ENCODE measurements around the gene SAAL1.

The SAAL1 gene

DNA sequence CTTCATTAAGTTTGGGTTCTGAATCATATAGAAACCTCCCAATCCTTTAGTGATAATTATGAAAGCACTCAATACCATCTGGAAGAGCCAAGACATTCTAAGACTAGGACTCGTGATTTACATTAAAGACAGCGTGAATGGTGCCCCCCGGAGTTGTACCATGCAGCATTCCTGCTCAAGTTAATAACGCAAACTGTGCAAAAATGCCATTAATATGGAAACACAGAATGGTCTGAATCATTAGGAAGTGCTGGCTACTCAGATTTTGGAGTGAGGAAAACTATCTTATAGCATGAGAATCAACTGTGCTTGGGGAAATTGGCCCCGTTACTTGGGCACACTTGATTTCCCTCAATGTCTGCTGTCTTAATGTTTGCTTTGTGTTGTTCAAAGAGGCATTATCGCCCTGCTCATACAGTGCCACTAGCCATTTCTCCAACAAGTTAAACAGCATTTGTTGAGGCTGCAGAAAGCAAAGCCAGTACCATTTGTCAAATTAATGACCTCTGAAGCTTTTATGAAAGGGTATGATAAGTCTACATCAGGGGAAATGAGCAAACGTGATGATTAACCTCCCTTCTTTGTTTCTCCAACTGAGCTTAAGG, 41.3 kb downstream of the SAAL1 start:
- H3K27ac ChIP-seq: peak overlapping the region; percentile 90
- H3K4me3 ChIP-seq (ENCODE audit: low read depth, low read length): peak overlapping the region; percentile 15
- TF ChIP-seq, protein P1, sequence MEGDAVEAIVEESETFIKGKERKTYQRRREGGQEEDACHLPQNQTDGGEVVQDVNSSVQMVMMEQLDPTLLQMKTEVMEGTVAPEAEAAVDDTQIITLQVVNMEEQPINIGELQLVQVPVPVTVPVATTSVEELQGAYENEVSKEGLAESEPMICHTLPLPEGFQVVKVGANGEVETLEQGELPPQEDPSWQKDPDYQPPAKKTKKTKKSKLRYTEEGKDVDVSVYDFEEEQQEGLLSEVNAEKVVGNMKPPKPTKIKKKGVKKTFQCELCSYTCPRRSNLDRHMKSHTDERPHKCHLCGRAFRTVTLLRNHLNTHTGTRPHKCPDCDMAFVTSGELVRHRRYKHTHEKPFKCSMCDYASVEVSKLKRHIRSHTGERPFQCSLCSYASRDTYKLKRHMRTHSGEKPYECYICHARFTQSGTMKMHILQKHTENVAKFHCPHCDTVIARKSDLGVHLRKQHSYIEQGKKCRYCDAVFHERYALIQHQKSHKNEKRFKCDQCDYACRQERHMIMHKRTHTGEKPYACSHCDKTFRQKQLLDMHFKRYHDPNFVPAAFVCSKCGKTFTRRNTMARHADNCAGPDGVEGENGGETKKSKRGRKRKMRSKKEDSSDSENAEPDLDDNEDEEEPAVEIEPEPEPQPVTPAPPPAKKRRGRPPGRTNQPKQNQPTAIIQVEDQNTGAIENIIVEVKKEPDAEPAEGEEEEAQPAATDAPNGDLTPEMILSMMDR (IDR thresholded peaks at IDR 0.05; ENCODE audit: low read depth, low read length): no peak
- H3K36me3 ChIP-seq: no peaks in the 10 kb centered on the region; the same call in 1 of the 2 replicates
- no peaks in the 10 kb centered on the region for H3K27me3 ChIP-seq (ENCODE audit: insufficient read depth, low read depth, severe bottlenecking)
- no peak for DNase-seq
- no peaks in the 10 kb centered on the region for H3K9me3 ChIP-seq (ENCODE audit: severe bottlenecking)

DNA sequence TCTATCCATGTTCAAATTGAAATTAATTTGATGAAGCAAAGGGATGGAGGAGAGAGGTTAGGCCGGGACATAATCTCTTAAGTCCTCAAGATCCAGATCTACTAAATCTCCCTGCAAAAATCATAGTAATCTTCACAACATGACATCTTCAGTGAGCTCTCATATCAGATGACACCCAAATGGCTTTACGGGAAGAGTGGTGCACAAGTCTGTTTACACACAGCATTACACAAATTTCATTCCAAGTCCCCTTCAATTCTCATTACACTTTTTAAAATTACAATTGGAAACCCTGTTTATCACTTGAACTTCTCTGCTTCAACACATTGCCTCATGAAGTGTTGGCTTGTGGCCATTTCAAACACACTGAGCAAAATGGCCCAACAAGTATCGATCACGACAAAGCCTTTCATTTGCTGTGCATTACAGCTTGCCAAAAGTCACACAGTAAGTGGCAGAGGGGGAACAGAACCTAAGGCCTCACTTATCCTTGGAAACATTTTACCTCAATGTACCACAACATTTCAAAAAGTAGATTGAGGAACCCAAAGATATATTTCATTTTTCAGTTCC, 41.9 kb downstream of the SAAL1 start:
- Histone ChIP-seq H3K4me3 (ENCODE audit: low read depth, low read length) (peak overlapping the region; percentile 15), H3K9me3 (ENCODE audit: severe bottlenecking) (no peaks in the 10 kb centered on the region), H3K36me3 (no peaks in the 10 kb centered on the region), H3K27ac (peak overlapping the region; percentile 90), H3K27me3 (ENCODE audit: insufficient read depth, low read depth, severe bottlenecking) (no peaks in the 10 kb centered on the region)
- peak; percentile 42 for DNase-seq
- TF ChIP-seq, protein P1 (IDR thresholded peaks at IDR 0.05; ENCODE audit: low read depth, low read length): no peak

DNA sequence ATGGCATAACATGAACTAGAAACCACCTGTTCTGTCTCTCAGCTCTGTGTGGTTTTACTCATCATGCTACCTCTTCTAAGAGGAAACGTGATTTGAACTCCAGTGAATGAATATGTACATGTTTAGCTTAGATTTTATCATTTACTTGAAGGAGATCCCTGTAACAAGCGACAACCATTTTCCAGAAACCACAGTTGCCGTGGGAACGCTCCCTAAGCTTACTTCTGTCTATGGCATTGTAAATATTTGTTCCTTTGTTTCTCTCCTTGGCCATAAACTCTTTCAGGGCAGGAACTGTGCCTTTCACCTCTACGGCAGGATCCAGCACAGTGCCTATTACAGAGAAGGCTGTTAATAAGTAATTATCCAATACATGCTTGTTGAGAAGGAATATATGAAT, 42.8 kb downstream of the SAAL1 start:
- no peak for DNase-seq
- H3K36me3 ChIP-seq: no peaks in the 10 kb centered on the region
- H3K4me3 ChIP-seq (ENCODE audit: low read depth, low read length): peak overlapping the region; percentile 4
- peaks cover 3% of the 10 kb centered on the region for H3K9me3 ChIP-seq (ENCODE audit: severe bottlenecking)
- TF ChIP-seq, protein P1 (IDR thresholded peaks at IDR 0.05; ENCODE audit: low read depth, low read length): no peak
- peak overlapping the region; percentile 90 for H3K27ac ChIP-seq
- no peaks in the 10 kb centered on the region for H3K27me3 ChIP-seq (ENCODE audit: insufficient read depth, low read depth, severe bottlenecking)

- Histone ChIP-seq H3K27me3 (ENCODE audit: insufficient read depth, low read depth, severe bottlenecking) (no peaks in the 10 kb centered on the region), H3K27ac (peak overlapping the region; percentile 90; the same call in 1 of the 2 replicates), H3K4me3 (ENCODE audit: low read depth, low read length) (no peak overlapping the region), H3K36me3 (no peaks in the 10 kb centered on the region), H3K9me3 (ENCODE audit: severe bottlenecking) (peaks cover 3% of the 10 kb centered on the region)
- no peak for DNase-seq
- TF ChIP-seq, protein P1 (IDR thresholded peaks at IDR 0.05; ENCODE audit: low read depth, low read length): no peak
Measured at GRCh38 chr11:18061351-18061750, 44.5 kb downstream of the SAAL1 start.

- H3K27ac ChIP-seq: no peak overlapping the region
- TF ChIP-seq, protein P1 (IDR thresholded peaks at IDR 0.05; ENCODE audit: low read depth, low read length): no peak
- no peak overlapping the region for H3K4me3 ChIP-seq (ENCODE audit: low read depth, low read length)
- H3K27me3 ChIP-seq (ENCODE audit: insufficient read depth, low read depth, severe bottlenecking): no peaks in the 10 kb centered on the region
- no peaks in the 10 kb centered on the region for H3K36me3 ChIP-seq
- H3K9me3 ChIP-seq (ENCODE audit: severe bottlenecking): peaks cover 3% of the 10 kb centered on the region
- DNase-seq: no peak
Measured at GRCh38 chr11:18056561-18057181, 49.2 kb downstream of the SAAL1 start.

Data from WERI-Rb-1 (cell line).